Hindlimb muscle (tissue), 1 donor: ENCODE data around the gene NALCN. TPM values are rescaled to one million over a fixed set of nuclear protein-coding genes. Genes with fewer than 3 reads are reported as not detected.

Experiments used
- DNase-seq: peaks from one replicate; pipeline ENCODE4 v3.0.0-alpha.2; 2013
- polyA plus RNA-seq: library from polyadenylated mRNA; unstranded; fragments of 120-200 nt; gene quantifications from one replicate; pipeline ENCODE4 v1.2.1, GENCODE V29; 2013; ENCODE audit not compliant: insufficient read length

Gene NALCN
- polyA plus RNA-seq, 1 donor: 0.14 TPM

DNA sequence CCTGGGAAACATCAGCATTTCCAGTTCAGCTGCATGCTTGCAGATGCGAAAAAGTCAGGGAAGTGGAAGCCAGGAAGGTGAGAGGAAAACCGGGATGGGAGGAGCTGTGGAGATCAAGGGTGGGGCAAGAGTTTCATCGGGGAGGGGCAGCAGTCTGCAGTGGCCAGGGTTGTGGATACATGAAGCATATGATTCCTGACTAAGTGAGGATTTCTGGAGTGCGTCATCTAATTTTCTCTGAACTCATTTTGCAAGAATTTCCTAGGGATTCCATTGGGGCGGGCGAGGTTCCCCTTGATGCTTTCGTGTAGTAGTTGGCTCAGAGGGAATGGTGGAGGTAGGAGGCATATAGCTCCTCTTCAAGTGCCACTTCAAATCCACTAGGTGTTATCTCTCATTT, 397.6 kb downstream of the NALCN start:
- no peak for DNase-seq

DNA sequence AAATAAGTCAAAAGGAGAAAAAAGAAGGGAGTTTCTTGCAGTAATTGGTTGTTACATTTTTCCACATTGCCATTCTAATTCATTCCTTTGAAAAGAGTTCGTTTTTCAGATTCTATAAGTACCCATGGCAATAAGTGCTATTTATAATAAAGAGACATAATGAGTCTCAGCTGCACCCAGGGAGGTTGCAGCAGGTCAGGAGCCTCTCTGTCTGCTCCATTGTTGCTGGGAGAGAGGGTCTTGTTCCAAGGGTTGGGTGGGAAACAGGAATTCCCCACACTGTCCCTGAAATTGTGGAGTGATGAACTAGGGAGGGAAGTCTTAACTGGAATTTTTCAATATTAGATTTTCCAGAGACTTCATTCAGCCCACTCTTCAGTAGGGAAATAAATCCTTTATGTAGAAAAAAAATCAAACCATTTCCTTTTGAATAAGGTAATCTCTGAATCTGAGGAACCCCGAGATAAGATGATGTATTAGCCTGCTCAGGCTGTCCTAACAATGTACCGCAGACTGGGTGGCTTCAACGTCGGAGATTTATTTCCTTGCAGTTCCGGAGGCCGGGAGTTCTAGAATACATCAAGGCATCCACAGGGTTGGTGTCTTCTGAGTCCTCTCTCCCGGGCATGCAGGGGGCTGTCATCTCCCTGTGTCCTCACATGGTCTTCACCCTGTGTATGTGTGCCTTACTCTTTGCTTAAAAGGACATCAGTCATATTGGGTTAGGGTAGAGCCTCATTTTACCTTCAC, 399.0 kb downstream of the NALCN start:
- DNase-seq: no peak

- DNase-seq: no peak
Observed at GRCh38 chr13:101016475-101016874, 399.8 kb downstream of the NALCN start.

DNA sequence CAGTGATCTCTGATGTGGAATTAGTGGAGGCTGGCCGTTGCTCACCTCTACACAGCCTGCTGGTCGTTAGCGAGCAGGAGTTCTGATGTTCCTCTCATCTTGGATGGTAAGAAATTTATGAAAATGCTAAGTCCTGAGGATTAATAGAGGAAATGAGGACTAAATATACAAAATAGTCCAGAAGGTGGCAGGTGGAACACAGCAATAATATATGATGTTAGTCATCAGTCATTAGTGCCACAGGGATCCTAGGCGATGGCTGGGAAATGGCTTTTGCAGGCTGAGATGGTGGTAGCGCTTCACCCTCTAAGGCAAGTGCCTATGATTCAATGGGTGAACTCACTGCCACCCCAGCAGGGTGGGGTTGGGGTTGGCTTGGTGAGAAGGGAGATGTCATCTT, 403.1 kb downstream of the NALCN start:
- DNase-seq: no peak

DNA sequence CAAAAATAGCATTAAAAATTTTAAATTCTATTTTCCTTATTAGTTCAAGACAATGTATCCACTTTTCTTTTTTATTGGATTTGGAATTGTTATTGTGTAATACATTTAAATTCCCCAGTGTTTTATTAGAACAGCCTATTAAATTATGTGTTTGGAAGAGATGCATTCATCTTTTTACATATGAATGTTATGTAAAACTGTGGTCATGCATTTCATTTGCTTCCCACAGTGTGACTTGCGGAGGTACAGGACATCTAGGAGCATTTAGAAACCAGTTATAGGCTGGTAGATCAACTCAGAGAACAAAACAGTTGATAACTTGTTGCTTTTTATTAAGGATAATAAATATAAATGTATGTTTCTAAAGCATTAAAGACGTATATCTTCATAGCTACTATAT, 406.2 kb downstream of the NALCN start:
- DNase-seq: no peak

GRCh38 chr13:101007245-101007644, 409.1 kb downstream of the NALCN start:
- no peak for DNase-seq

Other genes starting within 250 kb of the NALCN start
- 0.36 TPM for gene ITGBL1, start 36.2 kb upstream of the NALCN start, polyA plus RNA-seq